ENCODE measurements around the gene BCL2L1. TPM values are rescaled to one million over a fixed set of nuclear protein-coding genes. Genes with fewer than 3 reads are reported as not detected.
"Not testable (repeated sequence)": the region's sequence is repeated elsewhere in the genome, so short reads cannot be mapped to it uniquely, and the experiment has no call there.

Gene BCL2L1
- total RNA-seq, 6 donors from 2014 or later = 131 to 245 (median 182) TPM

DNA sequence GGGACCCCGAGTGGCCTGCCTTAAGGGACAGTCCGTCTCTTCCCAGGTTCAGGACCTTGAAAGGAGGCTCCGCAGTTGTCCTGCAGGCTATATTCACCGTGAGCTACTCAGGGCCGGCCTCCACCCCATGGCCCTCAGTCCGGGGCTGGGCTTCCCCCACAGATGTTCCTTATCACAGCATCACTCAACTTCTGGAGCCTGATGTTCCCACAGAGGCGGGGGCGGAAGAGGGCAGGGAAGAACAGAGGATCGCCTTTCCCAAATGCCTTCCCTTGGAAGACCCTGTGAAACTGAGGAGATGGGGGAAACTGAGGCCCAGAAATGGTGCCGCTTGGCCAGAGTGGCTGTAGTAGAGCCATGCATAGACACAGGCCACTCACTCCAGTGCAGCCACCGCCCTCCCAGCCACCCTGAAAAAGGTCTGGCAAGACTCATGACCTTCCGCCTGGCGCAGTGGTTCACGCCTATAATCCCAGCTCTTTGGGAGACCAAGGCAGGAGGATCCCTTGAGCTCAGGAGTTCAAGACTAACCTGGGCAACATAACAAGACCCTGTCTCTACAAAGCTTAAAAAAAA is 89.2 kb downstream of the BCL2L1 start:
- WGBS, 2 donors = 83 to 84% methylated on average over 14 of the region's 14 CpGs
- H3K36me3 ChIP-seq = no peaks in the 10 kb centered on the region

GRCh38 chr20:31632548-31633338 is 89.9 kb downstream of the BCL2L1 start:
- ATAC-seq (ENCODE audit: low FRiP score in 2 of 2) (peak in 1 of 2 donors; percentile 5), DNase-seq (peak in 1 of 2 donors; percentile 81)
- Histone ChIP-seq H3K27ac (peak overlapping the region in 3 of 4 donors; percentile 49 to 71 (median 64)), H3K27me3 (peaks cover 0 to 4% (median 0%) of the 10 kb centered on the region in 4 donors), H3K9me3 (no peaks in the 10 kb centered on the region), H3K4me1 (peaks cover 0 to 7% (median 0%) of the 10 kb centered on the region in 4 donors), H3K4me3 (no peak overlapping the region), H3K36me3 (no peaks in the 10 kb centered on the region)
- TF ChIP-seq POLR2AphosphoS5 (IDR thresholded peaks at IDR 0.05) (no peak), EP300 (IDR thresholded peaks at IDR 0.05) (no peak), POLR2A (IDR thresholded peaks at IDR 0.05) (no peak)
- TF ChIP-seq, protein P1, sequence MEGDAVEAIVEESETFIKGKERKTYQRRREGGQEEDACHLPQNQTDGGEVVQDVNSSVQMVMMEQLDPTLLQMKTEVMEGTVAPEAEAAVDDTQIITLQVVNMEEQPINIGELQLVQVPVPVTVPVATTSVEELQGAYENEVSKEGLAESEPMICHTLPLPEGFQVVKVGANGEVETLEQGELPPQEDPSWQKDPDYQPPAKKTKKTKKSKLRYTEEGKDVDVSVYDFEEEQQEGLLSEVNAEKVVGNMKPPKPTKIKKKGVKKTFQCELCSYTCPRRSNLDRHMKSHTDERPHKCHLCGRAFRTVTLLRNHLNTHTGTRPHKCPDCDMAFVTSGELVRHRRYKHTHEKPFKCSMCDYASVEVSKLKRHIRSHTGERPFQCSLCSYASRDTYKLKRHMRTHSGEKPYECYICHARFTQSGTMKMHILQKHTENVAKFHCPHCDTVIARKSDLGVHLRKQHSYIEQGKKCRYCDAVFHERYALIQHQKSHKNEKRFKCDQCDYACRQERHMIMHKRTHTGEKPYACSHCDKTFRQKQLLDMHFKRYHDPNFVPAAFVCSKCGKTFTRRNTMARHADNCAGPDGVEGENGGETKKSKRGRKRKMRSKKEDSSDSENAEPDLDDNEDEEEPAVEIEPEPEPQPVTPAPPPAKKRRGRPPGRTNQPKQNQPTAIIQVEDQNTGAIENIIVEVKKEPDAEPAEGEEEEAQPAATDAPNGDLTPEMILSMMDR (IDR thresholded peaks at IDR 0.05) = no peak
- 91 to 92% methylated on average over 33 to 40 of the region's 40 CpGs for WGBS, 2 donors

More for the DNA sequence above, 89.2 kb downstream of the BCL2L1 start:
- no peaks in the 10 kb centered on the region for H3K9me3 ChIP-seq
- H3K27ac ChIP-seq = peak overlapping the region in 3 of 4 donors; percentile 49 to 71 (median 64)
- DNase-seq (no peak), ATAC-seq (ENCODE audit: low FRiP score in 2 of 2) (peak; percentile 9 to 44)
- H3K4me3 ChIP-seq = no peak overlapping the region
- H3K4me1 ChIP-seq = peaks cover 0 to 7% (median 0%) of the 10 kb centered on the region in 4 donors
- H3K27me3 ChIP-seq = peaks cover 0 to 5% (median 0%) of the 10 kb centered on the region in 4 donors
- TF ChIP-seq, protein P1 (IDR thresholded peaks at IDR 0.05) = no peak
- TF ChIP-seq POLR2A (IDR thresholded peaks at IDR 0.05) = no peak
- TF ChIP-seq POLR2AphosphoS5 (IDR thresholded peaks at IDR 0.05) = peak; percentile 73 to 79
- peak in 2 of 4 donors; percentile 56 to 81 for TF ChIP-seq EP300 (IDR thresholded peaks at IDR 0.05)

- no peak for TF ChIP-seq POLR2AphosphoS5 (IDR thresholded peaks at IDR 0.05)
- no peak for TF ChIP-seq POLR2A (IDR thresholded peaks at IDR 0.05)
- TF ChIP-seq EP300 (IDR thresholded peaks at IDR 0.05) = no peak
- TF ChIP-seq, protein P1 (IDR thresholded peaks at IDR 0.05) = no peak
- no peak for DNase-seq
- H3K27ac ChIP-seq = no peak overlapping the region
- no peak for ATAC-seq (ENCODE audit: low FRiP score in 2 of 2)
- peaks cover 0 to 7% (median 0%) of the 10 kb centered on the region in 4 donors for H3K4me1 ChIP-seq
- no peaks in the 10 kb centered on the region for H3K27me3 ChIP-seq
- no peaks in the 10 kb centered on the region for H3K9me3 ChIP-seq
- 45 to 52% methylated on average over 2 of the region's 2 CpGs for WGBS, 2 donors
- H3K36me3 ChIP-seq = no peaks in the 10 kb centered on the region
- H3K4me3 ChIP-seq = no peak overlapping the region
Measured at GRCh38 chr20:31630187-31630790, 92.4 kb downstream of the BCL2L1 start.

DNA sequence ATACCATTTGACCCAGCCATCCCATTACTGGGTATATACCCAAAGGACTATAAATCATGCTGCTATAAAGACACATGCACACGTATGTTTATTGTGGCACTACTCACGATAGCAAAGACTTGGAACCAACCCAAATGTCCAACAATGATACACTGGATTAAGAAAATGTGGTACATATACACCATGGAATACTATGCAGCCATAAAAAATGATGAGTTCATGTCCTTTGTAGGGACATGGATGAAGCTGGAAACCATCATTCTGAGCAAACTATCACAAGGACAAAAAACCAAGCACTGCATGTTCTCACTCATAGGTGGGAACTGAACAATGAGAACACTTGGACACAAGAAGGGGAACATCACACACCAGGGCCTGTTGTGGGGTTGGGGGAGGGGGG is 94.6 kb downstream of the BCL2L1 start:
- 73 to 76% methylated on average over 2 of the region's 2 CpGs for WGBS, 2 donors
- not testable (repeated sequence) for H3K9me3 ChIP-seq; H3K27me3 ChIP-seq; DNase-seq; H3K36me3 ChIP-seq; H3K4me1 ChIP-seq; H3K27ac ChIP-seq; H3K4me3 ChIP-seq; ATAC-seq (ENCODE audit: low FRiP score in 2 of 2)

- ATAC-seq (ENCODE audit: low FRiP score in 2 of 2); H3K36me3 ChIP-seq: not testable (repeated sequence)
Measured at GRCh38 chr20:31626534-31626933, 96.1 kb downstream of the BCL2L1 start.

DNA sequence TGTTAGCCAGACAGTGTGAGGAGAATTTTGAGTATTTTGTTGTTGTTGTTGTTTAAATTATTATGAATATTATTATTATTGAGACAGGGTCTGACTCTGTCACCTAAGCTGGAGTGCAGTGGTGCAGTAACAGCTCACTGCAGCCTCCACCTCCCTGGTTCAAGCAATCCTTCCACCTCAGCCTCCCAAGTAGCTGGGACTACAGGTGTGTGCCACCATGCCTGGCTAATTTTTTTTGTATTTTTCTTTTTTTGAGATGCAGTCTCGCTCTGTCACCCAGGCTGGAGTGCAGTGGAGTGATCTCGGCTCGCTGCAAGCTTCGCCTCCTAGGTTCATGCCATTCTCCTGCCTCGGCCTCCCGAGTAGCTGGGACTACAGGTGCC is 99.6 kb downstream of the BCL2L1 start:
- H3K36me3 ChIP-seq; DNase-seq; H3K27me3 ChIP-seq; H3K9me3 ChIP-seq; H3K4me3 ChIP-seq; ATAC-seq (ENCODE audit: low FRiP score in 2 of 2): not testable (repeated sequence)
- 93 to 99% methylated on average over 6 of the region's 6 CpGs for WGBS, 2 donors
- Histone ChIP-seq H3K4me1 (peaks cover 0 to 11% (median 5%) of the 10 kb centered on the region in 4 donors), H3K27ac (peak overlapping the region in 2 of 4 donors; percentile 32 to 66)

More at GRCh38 chr20:31626534-31626933, 96.1 kb downstream of the BCL2L1 start:
- 53 to 74% methylated on average over 8 of the region's 8 CpGs for WGBS, 2 donors
- not testable (repeated sequence) for H3K9me3 ChIP-seq, H3K27me3 ChIP-seq, H3K27ac ChIP-seq, H3K4me3 ChIP-seq
- DNase-seq = peak in 1 of 2 donors; percentile 54
- peaks cover 0 to 11% (median 5%) of the 10 kb centered on the region in 4 donors for H3K4me1 ChIP-seq

Measured in upper lobe of left lung (tissue), 6 donors.